HG03558 (cell line): ENCODE measurements around the gene AGBL5.

ENCODE experiments used
- ATAC-seq: cut with Tn5 transposase; IDR thresholded peaks from one replicate; pipeline ENCODE4 v1.9.1; 2021; ENCODE audit warnings: moderate number of reproducible peaks; ENCODE audit not compliant: unreplicated experiment; ENCODE audit errors: extremely low read depth

AGBL5 gene

DNA sequence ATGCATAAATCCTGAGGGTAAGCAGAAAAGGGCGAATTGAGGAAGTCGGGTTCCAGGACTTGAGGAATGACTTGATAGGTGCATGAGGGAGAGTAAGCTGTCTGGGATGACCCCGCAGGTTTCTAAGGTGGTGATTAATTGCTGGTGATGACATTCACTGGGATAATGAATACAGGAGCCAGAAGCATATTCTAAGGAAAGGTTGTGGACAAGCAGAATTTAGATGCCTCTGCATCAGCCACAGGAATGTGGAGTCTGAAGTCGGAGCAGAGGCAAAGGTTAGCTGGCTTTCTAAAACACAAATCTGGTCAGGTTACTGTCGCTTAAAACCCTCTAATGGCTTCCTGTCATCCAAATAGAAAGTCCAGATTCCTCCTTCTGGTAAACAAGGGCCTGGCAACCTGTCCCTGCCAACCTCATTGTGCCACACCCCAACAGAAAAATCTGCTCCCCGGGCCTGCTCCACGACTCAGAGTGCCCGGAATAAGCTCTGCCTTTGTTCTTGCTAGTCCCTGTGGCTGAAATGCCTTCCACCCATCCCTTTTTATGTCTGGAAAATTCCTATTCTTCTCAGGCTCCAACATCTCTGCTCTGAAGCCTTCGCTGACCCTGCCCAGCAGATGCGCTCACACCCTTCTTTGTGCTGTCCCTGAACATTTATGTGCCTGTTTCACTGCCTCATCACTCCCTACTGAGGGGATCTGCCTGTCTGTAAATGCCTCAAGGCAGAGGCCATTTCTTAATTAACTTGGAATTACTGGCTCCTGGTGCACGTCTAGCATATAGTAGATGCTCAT lies 30.0 kb upstream of the AGBL5 start:
- ATAC-seq, result no peak

DNA sequence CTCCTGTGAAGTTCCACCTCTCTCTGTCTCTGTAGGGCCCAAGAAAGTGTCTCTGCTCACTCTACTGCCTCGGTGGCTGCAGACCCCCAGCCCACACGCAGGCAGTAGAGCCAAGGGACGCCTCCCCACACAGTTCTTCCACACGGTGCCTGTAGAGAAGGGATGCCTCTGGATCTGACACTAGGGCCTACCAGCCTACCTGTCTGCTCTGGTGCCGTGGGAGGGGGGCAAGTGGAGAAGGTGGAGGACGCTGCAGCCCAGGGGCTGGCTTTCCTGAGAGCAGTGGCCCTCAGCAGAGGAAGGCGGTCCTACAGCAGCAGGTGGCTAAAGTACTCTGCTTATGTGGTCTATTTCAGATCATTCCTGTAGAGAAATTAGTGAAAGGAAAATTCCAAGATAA lies 27.7 kb upstream of the AGBL5 start:
- ATAC-seq, result no peak

GRCh38 chr2:27024188-27024587 lies 27.3 kb upstream of the AGBL5 start:
- no peak for ATAC-seq

- no peak for ATAC-seq
Observed at GRCh38 chr2:27024812-27025211, 26.7 kb upstream of the AGBL5 start.

DNA sequence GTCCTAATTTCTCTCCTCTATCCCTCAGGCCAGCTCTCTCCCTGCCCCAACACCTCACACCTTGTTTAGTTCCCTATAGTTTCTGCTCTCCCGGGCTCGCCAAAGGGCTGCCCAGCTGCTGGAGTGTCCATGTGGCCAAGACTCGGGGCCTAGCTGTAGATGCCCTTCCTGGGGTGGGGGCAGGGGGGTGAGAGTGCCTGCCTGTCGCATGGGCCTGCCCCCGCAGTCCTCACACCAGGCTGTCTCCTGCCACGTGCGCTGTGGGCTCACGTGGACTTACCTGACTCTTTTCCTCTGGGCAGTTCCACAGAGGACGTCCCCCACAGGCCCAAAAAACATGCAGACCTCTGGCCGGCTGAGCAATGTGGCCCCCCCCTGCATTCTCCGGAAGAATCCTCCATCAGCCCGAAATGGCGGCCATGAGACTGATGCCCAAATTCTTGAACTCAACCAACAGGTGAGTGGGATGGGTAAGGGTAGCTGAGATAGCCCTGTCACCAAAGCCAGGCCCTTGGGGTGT lies 26.1 kb upstream of the AGBL5 start:
- no peak for ATAC-seq

DNA sequence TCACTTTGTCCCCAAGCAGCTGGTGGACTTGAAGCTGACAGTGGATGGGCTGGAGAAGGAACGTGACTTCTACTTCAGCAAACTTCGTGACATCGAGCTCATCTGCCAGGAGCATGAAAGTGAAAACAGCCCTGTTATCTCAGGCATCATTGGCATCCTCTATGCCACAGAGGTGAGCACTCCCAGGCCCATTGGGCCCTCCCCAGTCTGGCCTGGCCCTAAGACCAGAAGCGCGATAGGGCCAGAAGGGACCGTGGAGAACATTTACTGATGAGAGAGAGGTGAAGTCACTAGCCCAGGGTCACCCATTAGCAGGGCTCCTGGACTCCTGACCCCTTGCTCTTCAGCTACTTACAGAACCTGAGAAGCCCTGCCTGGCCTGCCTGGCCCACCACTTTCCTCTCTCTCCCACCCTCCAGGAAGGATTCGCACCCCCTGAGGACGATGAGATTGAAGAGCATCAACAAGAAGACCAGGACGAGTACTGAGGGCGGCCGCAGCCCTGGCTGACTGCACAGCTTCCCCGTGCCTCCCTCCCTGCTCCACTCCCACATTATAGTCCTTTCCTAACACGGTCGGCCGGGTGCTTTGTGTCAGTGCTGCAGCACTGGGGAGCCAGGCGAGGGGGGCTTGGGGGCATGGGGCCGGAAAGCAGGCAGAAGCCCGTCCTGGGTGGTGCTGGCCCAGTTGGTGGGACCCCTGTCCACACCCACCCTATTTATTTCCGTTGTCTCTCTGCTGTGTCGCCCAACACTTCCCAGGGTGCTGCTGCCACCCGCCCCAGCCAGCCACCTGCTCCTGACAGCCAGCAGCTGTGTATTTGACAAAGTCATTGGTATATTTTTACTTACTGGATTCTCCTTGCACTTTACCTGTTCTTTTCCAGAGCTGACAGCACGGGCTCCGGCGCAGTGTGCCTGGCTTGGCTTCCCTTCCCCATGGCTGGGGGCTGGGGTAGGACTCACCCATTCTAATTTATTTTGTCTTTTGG lies 25.3 kb upstream of the AGBL5 start:
- no peak for ATAC-seq

DNA sequence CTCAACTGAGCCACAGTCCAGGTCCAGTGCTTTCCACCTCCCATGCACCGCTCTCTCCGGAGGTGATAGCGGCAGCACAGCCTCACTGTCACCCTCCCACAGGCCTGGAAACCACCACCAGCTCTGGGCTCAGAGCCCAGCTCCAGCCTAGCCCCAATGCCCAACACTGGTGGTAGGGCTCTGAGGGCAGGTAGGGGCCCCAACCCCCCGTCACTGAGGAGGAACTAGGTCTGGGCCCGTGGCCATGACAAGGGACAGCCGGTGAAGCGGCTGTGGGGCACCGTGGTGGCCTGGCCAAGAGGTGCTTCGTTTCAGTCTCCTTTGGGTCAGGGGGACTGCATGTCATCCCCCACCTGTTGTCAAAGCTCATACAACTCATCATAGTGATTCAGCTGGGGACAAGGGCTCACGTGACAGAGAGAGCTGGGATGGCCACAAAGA lies 24.2 kb upstream of the AGBL5 start:
- no peak for ATAC-seq

GRCh38 chr2:27029051-27029450 lies 22.4 kb upstream of the AGBL5 start:
- no peak for ATAC-seq

DNA sequence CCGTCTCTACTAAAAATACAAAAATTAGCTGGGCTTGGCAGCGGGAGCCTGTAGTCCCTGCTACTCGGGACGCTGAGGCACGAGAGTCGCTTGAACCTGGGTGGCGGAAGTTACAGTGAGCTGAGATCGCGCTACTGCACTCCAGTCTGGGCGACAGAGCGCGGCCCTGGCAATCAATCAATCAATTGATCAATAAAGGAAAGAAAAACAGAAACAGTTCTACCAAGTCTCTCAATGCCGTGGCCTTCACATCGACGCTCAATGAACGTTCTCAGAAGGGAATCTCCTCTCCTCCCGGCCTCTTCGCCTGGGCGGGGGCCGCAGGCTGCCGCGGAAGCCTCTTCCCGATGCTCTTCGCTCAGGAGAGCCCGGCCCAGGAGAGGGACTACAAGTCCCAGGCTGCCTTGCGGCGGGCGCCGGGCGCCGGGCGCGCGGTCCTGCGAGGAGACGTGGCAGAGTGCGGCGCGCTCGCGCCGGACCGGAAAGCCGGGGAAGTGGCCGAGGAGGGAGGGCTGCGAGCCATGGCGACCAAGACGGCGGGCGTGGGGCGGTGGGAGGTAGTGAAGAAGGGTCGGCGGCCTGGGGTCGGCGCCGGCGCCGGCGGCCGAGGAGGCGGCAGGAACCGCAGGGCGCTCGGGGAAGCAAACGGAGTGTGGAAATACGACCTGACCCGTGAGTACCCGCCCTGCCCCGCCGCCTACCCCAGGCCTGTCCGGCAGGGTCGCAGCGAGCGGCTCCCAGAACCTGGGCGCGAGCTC lies 18.8 kb upstream of the AGBL5 start, which contains the start of gene TMEM214:
TMEM214 (plus strand) TSS at position 471 of the 758 bp plus-strand sequence; CDS start at position 522, 51 bp downstream.
- peak; percentile 71 for ATAC-seq

DNA sequence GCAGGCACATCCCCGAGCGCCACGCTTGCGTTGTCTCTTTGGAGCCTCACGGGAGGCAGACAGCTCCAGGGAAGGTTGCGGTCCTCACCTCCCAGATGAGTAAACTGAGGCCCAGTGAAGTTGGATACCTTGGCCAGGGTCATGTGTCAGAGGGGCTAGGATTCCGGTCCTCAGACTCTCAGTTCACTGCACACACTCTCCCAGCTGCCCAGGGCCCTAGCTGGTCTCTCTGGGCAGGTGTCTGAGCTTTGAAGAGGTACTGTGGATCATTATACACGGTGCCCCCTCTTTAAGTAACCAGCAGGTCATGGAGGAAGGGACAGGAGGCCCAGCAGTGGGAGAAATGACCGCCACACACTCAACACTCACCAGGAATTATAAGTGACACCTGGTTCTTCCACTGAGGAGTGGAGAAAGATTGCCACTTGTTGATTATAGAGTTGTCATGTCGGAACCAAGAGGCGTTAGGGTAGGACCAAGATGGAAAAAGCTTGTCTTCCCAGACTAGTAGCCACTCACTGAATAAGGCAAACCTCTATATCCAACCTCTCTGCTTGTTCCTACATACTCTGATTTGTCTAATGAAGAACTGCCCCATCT lies 18.1 kb upstream of the AGBL5 start:
- ATAC-seq, result no peak

GRCh38 chr2:27038012-27038411 lies 13.5 kb upstream of the AGBL5 start:
- ATAC-seq, result no peak

DNA sequence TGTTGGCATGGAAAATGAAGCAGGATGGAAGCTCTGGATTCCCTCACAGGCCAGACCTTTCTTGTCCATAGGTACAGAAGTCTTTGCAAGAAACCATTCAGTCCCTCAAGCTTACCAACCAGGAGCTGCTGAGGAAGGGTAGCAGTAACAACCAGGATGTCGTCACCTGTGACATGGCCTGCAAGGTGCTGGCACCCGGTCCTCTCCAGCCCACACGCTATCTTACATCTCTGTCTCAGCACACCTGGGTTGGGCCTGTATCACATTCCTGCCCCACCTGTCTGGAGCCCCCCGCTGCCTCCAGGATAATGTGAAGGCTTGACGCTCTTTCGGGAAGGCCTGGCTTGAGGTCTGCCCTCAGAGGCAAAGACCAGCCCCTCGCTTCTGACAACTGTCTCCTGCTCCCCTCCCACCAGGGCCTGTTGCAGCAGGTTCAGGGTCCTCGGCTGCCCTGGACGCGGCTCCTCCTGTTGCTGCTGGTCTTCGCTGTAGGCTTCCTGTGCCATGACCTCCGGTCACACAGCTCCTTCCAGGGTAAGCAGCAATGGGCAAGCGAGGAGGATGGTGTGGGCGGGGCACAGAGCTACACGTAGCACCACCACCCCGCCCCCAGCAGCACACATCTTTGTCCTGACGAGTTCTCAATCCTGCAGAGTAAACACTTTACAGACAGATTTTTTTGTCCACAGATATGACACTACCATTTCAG lies 12.7 kb upstream of the AGBL5 start:
- no peak for ATAC-seq

- no peak for ATAC-seq
Observed at GRCh38 chr2:27039426-27039825, 12.0 kb upstream of the AGBL5 start.

DNA sequence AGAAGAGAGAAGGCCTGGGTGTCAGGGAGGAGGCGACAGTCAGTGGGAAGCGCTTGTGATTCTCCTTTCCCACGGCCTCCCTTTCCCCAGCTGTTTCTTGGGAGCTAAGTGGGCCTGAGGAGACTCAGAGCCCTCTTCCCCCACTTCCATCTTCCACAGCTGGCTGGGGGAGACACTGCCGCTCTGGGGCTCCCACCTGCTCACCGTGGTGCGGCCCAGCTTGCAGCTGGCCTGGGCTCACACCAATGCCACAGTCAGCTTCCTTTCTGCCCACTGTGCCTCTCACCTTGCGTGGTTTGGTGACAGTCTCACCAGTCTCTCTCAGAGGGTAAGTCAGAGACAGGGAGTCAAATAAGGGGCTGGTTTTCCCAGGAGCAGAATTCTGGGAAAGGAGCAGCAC lies 11.6 kb upstream of the AGBL5 start:
- no peak for ATAC-seq

DNA sequence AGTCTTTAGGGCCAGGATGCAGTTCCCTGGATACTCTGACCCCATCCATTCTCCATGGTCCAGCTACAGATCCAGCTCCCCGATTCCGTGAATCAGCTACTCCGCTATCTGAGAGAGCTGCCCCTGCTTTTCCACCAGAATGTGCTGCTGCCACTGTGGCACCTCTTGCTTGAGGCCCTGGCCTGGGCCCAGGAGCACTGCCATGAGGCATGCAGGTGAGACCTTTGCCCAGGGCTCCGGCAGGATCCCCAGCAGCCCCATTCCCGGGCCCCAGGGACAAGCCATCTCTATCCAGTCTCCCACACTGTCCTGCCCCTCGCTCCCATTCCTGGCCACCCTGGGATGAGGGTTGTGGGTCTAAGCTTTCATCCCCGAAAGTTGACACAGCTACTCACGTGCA lies 11.2 kb upstream of the AGBL5 start:
- ATAC-seq, result no peak

GRCh38 chr2:27041752-27042151 lies 9.7 kb upstream of the AGBL5 start:
- ATAC-seq, result no peak

- ATAC-seq, result no peak
Observed at GRCh38 chr2:27042159-27042661, 9.3 kb upstream of the AGBL5 start.

DNA sequence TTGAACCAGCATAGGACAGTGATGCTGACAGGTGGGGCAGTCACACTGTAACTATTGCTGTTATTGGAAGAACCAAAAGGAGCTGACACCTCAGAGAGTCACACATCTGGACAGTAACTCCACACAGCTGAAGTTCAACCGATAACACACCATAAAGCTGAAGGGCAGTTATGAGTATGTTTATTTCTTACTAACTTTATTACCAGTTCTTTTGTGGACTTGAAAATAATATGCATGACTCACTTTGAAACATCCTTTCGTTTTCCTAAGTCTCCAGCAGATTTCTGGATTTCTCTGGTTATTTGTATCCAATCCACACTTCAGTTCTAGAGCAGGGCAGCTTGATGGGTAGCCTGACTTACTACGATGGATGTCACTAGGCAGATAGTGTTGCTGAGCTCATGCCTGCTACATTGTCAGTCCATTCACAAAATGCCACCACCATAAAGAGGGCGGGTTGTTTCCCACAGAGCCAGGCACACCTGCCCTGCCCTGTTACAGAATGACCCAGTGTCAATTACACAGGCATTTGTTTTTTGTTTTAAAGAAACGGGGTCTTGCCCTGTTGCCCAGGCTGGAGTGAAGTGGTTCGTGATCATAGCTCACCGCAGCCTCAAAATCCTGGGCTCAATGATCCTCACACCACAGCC lies 8.4 kb upstream of the AGBL5 start:
- ATAC-seq, result no peak
